SU-DHL-6 (cell line): ENCODE results near the gene GPS2.

Source experiments
- EZH2phosphoT487 ChIP-seq: fragments of 200-600 bp; sonication (generic), shearing (Covaris generic); conservative IDR thresholded peaks from 2 replicates; pipeline ENCODE4 v1.6.1; 2018; ENCODE audit warnings: mild to moderate bottlenecking, antibody characterized with exemption, low read length, moderate library complexity, mixed read lengths
- TF ChIP-seq, protein P1 (sequence below): fragments of 200-600 bp; sonication (generic); IDR thresholded peaks from one replicate; pipeline ENCODE4 v1.5.1; 2017; ENCODE audit warnings: antibody characterized with exemption, mild to moderate bottlenecking, low read length, moderate library complexity; ENCODE audit not compliant: insufficient read depth, poor library complexity, severe bottlenecking

DNA sequence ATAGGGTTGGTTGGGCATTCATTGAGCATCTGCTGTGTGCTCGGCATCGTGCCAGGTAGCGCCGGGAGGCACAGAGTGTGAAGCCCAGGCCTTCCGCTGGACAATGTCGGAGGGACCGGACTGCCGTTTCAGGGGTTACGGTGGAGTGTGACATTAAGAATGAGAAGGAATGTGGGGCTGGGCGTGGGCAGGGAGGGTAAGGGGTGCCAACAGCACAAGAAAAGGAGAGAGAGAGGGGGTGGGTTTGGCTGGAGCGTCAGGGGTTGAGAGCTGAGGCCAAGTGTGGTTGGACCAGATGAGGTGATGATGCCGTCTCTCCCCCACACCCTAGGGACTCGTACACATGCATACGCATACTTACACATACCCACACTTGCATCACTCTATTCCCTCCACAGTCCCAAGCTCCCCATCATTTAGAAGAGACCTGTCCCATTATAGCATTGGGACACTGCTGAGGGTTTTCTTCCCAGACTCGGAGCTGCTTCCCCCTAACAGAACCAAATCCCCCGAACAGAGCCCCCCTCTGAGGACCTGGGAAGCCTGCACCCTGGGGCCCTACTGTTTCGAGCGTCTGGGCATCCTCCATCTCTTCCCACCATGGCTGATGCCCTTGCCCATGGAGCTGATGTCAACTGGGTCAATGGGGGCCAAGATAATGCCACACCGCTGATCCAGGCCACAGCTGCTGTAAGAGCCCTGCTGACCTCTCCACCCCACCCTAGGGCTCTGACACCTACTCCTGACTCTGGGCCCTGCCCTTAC lies 33.5 kb upstream of the GPS2 start:
- TF ChIP-seq, protein P1, sequence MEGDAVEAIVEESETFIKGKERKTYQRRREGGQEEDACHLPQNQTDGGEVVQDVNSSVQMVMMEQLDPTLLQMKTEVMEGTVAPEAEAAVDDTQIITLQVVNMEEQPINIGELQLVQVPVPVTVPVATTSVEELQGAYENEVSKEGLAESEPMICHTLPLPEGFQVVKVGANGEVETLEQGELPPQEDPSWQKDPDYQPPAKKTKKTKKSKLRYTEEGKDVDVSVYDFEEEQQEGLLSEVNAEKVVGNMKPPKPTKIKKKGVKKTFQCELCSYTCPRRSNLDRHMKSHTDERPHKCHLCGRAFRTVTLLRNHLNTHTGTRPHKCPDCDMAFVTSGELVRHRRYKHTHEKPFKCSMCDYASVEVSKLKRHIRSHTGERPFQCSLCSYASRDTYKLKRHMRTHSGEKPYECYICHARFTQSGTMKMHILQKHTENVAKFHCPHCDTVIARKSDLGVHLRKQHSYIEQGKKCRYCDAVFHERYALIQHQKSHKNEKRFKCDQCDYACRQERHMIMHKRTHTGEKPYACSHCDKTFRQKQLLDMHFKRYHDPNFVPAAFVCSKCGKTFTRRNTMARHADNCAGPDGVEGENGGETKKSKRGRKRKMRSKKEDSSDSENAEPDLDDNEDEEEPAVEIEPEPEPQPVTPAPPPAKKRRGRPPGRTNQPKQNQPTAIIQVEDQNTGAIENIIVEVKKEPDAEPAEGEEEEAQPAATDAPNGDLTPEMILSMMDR, result no peak
- TF ChIP-seq EZH2phosphoT487, result no peak
